ENCODE data around the gene DLG1.

DNA sequence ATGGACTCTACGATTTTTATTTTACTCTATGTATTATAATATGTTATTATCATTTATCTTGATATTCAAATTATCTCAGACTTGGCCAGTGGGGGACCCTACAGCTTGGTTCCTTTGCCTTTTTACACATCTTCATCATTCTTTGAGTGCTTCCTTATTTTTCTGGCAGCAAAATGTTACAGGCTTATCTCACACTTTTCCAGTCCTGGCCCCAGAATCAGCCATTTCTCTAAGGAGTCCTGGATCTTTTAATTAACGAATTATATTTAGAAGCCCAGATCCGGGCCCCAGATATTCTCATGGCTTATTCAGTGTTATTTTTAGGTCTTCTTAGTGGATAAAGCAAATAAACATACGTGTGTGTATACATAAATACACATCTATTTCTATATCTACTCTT, 236.0 kb downstream of the DLG1 start:
- TF ChIP-seq REST (IDR thresholded peaks at IDR 0.05) (no peak), CTCF (IDR thresholded peaks at IDR 0.05; ENCODE audit: low read depth, low read length, missing input control) (no peak), FOXA1 (IDR thresholded peaks at IDR 0.05) (no peak), RAD21 (IDR thresholded peaks at IDR 0.05) (no peak), GABPA (IDR thresholded peaks at IDR 0.05 in 1 of 2, conservative IDR thresholded peaks at IDR 0.05 in 1 of 2) (no peak), JUND (IDR thresholded peaks at IDR 0.05) (no peak), EGR1 (IDR thresholded peaks at IDR 0.05; ENCODE audit: low read depth in 2 of 2) (no peak), SP1 (IDR thresholded peaks at IDR 0.05) (no peak), YY1 (IDR thresholded peaks at IDR 0.05) (no peak), NR2F2 (IDR thresholded peaks at IDR 0.05) (no peak), RXRA (IDR thresholded peaks at IDR 0.05) (no peak), TAF1 (conservative IDR thresholded peaks at IDR 0.05) (no peak)
- TF ChIP-seq, protein P1, sequence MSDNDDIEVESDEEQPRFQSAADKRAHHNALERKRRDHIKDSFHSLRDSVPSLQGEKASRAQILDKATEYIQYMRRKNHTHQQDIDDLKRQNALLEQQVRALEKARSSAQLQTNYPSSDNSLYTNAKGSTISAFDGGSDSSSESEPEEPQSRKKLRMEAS (IDR thresholded peaks at IDR 0.05), result no peak

Measured in liver (tissue), 3 donors.